Middle frontal gyrus (tissue), 1 donor: Measurements from ENCODE around the gene CEBPE.

Experiments used
- DNase-seq: peaks from one replicate; pipeline ENCODE4 v3.0.0-alpha.2; 2015; ENCODE audit warnings: low spot score; ENCODE audit errors: extremely low spot score

CEBPE gene

GRCh38 chr14:23079716-23080115 is 39.3 kb downstream of the CEBPE start:
- DNase-seq: no peak

DNA sequence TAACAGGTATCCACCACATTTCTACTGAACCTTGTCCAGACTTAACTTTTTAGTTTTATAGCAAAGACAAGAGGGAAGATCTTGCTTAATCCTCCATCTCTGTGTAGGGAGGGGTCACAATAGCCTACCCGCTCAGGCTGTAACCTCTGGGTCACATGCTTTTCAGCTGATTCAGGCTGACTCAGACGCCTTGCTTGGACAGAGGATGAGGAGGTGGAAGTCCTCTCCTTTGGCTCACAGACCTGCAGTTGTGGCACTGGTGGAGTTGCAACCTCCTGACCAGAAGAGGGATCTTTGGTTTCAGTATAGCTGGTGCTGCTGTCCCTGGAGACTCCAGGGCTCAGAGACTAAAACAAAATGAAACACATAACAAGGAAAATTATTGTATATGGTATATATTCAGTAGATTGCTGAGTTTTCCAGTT is 40.4 kb downstream of the CEBPE start:
- DNase-seq: no peak

DNA sequence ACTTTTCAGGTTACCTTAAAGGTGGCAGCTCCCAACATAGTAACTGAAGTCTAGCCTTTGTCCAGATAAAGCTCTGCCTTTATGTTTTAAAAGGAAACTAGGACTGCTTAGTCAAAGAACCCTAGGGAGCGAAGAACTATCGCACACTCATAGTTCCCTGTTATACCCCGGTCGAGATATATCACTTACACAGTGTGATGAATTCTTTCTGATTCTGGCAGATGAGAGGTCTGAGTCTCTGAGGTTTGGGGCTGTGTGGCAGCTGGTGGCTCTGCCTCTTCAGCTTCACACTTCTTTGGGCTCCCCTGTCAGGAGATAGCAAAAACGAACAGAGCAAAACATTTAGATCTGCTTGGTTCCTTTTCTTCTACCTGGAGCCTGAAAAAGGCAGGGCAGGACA is 41.1 kb downstream of the CEBPE start:
- no peak for DNase-seq

GRCh38 chr14:23076785-23077408 is 42.2 kb downstream of the CEBPE start:
- no peak for DNase-seq

GRCh38 chr14:23074906-23075305 is 44.1 kb downstream of the CEBPE start:
- no peak for DNase-seq

DNA sequence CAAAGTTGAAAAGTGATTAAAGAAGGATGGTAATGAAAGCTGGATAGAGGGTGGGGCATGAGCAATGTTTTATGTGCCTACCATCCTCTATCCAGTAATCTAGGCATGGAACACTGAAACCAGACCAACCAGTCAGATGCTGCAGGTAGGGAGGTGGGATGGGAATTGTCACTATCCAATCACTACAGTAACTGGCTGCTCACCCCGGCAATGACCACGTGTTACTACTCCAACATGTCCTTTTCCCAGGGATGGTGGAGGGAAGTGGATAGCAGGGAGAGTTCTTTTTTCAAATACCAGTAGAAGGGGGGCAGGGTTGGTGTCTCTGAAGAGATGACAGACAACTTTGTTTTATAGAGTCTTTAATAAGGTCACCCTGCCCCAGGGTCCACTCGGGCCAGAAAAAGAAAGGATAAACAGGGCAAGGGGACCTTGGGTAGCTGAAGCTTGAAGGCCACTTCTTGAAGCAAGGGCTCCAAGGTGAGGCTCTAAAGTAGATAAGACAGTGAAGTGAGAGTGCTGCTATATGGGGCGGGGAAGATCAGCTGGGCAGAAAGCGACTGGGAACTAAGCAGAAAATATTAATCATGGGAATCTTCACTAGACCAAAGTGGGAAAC is 47.0 kb downstream of the CEBPE start:
- DNase-seq: no peak

DNA sequence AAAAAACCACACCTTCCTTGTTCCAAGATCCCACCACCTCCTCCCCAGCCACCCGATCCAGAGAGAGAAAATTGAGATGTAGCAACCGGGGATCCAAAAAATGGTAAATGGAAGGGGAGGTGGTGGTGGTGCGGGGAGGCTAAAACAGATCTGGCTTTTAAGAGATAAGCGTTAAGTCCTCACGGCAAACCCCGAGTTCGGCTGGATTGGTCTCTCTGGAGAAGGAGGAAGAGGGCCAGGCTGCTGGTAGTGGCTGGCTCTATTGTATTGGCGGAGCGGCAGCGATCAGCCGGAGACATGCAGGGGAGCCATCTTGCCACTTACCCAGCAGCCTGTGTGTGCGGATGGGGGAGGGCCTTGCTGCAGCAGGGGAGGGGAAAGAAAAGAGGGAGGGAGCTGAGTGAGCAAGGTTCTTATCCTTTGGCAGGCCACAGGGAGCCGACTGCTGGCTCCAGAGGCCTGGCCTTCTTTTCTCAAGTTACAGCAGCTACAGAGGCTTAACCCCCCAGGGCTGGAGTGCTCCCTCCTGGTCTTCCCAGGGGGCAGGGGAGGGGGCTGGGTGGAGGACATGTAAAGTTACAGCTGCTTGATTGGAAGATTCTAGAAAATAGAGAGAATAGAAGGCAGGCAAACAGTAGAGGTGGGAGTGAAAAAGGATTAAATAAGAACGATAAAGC is 47.7 kb downstream of the CEBPE start:
- peak; percentile 54 for DNase-seq

- no peak for DNase-seq
Measured at GRCh38 chr14:23070262-23071129, 48.6 kb downstream of the CEBPE start.

DNA sequence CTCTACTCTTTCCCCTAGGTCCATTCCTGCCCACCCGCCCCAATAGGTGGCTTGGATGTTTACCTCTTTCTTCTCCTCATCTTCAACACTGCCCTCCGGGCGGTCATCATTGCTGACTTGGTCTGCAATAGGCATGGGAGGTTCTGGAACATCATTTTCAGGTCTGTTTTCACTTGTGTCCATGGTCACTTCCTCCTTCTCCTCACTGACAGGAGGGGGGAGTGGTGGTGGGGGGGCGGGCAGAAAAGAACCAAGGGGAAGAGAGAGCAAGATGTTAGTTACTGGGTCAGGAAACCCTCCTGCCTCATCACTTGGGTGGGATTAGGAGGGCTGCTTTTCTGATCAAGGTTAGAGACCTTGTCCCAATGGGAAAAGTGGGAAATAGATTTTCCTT is 49.6 kb downstream of the CEBPE start:
- no peak for DNase-seq

DNA sequence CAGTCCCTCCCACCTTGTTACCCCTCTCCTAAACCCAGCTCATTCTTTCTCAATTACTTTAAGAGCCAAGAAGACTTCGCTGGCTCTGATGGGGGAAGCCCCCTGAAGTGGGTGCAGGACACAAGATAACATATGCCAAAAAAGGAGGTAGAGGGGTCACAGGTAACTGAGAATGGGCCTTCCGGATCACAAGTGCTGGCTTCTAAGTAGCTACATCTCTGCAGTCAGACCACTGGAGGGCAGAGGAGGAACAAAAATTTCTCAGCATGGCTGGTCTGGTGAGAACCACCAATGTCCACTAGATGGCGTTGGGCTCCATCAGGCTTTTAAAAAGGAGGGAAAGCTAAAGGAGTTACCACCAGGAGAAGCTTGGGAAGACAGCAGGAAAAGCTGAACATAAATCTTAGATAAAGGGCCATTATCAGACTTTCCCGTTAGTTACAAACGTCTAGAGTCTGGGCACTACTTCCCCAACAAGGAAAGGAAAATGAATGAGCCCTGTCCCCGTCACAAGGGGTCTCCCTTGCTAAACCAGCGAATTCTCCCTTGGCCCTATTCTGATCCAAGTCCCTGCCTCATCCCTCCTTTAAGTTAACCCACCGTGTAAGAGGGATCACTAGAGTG is 50.2 kb downstream of the CEBPE start:
- peak; percentile 86 for DNase-seq

DNA sequence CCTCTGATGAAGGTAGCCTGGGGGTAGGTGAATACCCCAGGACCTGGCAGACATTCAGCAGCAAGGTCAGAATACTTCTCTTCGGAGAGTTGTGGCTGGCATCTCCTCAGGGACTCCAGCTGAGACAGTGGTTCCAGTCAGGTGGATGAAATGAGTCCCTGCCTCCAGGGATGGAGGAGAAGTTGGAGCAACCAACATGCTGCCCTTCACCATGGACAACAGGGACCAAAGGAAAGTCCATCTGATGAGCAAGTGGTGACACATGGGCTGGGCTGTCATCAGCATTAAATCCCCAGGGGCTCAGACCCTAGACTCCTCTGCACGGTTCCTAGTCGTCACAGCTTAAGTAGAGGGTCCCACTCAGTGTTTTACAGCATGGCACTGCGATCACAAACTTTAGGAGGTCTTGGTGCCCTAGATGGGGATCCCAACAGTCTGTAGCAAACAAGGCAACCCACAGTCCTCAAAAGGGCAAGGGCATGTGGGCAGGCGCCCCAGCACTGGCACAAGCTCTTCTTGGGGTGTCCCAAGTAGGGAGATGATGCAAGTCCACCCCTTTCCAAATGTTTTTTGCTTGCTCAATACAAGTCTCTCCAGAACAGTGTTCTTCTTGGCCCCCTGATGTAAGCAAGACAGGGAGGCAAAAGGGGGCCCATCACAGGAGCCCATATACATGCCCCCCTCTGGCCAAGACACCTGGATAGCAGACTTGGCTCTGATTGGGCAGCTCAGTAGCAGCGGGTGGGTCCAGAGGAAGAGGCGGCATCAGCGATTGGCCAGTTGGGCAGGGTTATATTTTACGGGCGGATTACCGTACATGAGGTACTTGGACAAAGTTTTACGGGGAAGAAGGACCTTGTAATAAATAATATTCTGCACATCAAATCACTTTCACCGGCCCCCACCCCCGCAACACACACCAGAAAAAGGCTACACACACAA is 50.9 kb downstream of the CEBPE start:
- DNase-seq: no peak
